AG09309 (cell line): Measurements from ENCODE around the gene TTC9B.

ENCODE experiments used
- DNase-seq: peaks from one replicate; pipeline ENCODE4 v3.0.0-alpha.2; 2010; ENCODE audit warnings: low read depth
- H3K4me3 ChIP-seq: 2 replicates; pipeline ENCODE4 v1.5.1; 2011; ENCODE audit warnings: mild to moderate bottlenecking, low read depth, low read length, moderate library complexity; ENCODE audit not compliant: control insufficient read depth
- TF ChIP-seq, protein P1 (sequence below): IDR thresholded peaks from 2 replicates; pipeline ENCODE4 v1.5.1; 2011; ENCODE audit warnings: mild to moderate bottlenecking, low read depth, low read length, inconsistent platforms; ENCODE audit not compliant: insufficient read depth, control insufficient read depth; ENCODE audit errors: missing control alignments

The TTC9B gene

DNA sequence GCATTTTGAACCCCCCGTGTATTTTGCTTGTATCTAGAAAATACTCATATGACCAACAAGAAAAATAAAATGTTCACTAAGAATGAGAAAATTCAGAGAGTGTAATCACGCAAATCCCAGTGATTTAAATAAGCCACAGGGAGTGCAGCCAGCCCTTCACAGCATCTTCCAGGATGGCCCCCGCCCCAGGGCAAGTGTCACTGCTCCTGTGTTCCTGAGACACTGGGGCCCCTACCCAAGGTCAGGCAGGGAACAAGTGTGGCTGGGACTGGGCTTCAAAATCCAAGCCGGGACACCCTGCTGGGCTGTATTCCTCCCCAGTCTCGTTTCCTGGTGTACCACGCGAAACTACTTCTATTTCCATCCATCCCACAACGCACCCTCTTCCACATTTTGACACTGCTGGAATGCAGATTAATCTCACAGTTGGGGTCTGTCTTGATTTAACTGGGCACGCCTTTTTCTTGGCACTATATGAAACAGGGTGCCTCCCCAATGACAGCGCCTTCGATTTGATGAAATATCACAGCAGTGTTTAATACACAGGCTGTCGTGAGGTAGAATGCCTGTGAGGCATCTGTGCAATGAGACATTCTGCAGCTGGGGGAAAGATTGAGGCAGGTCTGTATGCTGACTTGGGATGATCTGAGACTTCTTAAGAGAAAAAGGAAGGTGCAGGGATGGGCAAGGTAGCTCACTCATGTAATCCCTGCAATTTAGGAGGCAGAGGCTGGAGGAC lies 26.6 kb upstream of the TTC9B start:
- TF ChIP-seq, protein P1, sequence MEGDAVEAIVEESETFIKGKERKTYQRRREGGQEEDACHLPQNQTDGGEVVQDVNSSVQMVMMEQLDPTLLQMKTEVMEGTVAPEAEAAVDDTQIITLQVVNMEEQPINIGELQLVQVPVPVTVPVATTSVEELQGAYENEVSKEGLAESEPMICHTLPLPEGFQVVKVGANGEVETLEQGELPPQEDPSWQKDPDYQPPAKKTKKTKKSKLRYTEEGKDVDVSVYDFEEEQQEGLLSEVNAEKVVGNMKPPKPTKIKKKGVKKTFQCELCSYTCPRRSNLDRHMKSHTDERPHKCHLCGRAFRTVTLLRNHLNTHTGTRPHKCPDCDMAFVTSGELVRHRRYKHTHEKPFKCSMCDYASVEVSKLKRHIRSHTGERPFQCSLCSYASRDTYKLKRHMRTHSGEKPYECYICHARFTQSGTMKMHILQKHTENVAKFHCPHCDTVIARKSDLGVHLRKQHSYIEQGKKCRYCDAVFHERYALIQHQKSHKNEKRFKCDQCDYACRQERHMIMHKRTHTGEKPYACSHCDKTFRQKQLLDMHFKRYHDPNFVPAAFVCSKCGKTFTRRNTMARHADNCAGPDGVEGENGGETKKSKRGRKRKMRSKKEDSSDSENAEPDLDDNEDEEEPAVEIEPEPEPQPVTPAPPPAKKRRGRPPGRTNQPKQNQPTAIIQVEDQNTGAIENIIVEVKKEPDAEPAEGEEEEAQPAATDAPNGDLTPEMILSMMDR = no peak
- no peak overlapping the region for H3K4me3 ChIP-seq
- DNase-seq = no peak

DNA sequence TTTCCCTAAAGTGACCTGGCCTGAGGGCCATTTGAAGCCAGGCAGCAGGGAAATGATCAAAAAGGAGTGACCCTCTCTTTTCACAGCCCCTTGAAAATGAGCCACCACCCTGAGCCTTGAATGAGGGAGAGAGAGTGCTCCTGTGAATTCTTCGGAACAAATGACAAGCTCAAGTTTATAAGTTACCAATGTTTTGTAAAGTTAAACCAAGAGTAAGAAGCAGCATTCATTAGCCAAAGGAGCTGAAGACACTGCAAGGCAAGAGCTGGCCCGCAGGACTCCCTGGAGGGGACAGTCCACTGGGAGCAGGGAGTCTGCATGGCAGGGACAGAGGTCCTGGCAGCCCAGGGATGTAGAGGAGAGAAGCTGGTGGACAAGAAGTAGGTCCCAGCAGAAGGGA lies 25.0 kb upstream of the TTC9B start:
- no peak overlapping the region for H3K4me3 ChIP-seq
- DNase-seq = no peak
- TF ChIP-seq, protein P1 = no peak

DNA sequence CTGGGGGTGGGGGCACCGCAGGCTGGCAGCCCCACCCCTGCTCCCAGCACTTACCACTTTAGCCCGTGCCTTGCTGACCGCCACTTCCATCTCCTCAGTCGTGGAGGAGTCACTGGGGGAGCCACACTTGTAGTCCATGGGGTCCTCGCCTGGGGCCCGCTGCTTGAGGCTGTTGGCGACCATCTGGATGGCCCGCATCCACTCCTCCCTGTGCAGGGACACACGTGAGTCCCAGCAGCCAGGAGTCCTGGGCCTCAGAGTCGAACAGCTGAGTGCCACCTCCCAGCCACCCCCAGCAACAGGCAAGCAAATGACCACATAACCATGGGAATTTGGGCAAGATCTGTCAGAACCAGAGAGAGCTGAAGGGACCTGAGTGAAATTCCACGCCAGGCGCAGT lies 24.3 kb upstream of the TTC9B start:
- TF ChIP-seq, protein P1 = no peak
- no peak overlapping the region for H3K4me3 ChIP-seq
- DNase-seq = no peak

DNA sequence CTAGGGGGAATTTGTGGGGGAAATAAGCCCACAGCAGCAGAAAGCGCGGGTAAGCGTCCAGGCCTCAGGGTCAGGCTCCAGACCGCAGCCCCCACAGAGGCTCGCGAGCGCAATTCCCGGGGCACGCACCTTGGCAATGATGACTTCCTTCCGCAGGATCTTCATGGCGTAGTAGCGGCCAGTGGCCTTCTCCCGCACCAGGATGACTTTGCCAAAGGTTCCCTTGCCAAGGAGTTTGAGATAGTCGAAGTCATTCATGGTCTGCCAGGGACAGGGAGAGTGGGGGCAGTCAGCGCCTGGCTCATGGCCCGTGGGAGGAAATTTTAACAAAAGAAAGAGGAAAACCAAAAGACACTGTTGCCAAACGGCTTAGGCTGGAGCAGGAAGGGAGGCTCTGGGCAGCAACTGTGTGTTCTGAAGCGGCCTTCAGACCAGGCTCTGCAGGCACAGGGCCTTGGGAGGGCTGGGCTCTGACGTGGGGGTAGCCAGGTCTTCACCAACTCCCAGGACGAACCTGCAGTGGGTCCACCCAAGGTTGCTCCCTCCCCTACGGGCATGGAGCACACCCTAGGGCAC lies 23.7 kb upstream of the TTC9B start:
- no peak overlapping the region for H3K4me3 ChIP-seq
- no peak for DNase-seq
- TF ChIP-seq, protein P1 = no peak

DNA sequence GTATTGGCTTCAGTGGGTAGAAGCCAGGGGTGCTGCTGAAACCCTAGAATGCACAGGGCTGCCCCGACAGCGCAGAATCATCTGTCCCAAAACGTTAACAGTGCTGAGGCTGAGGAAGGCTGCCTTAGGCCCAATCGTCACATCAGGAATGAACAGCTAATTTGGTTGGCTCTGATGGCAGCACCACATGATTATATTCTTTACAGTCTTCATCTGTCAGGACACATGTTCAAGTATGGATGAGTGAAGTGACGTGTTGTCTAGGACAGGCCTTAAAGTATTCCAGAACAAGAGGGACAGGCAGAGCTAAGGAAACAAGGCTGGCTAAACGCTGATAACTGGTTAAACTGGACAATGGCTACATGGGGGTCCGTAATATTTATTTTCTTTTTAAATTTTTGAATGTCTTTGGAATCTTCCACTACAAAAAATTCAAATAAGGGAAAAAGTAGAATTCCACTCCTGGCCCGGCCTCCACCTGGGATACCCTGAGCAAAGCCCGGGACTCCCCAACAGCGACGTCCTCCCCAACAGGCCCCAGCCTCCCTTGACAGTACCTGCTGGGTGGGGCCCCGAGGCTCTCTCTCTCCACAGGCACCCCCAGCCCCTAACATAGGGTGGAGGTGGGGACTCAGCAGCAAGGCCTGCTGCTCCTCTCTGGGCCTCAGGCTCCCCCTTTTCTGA lies 23.1 kb upstream of the TTC9B start:
- no peak overlapping the region for H3K4me3 ChIP-seq
- no peak for DNase-seq
- TF ChIP-seq, protein P1 = no peak

DNA sequence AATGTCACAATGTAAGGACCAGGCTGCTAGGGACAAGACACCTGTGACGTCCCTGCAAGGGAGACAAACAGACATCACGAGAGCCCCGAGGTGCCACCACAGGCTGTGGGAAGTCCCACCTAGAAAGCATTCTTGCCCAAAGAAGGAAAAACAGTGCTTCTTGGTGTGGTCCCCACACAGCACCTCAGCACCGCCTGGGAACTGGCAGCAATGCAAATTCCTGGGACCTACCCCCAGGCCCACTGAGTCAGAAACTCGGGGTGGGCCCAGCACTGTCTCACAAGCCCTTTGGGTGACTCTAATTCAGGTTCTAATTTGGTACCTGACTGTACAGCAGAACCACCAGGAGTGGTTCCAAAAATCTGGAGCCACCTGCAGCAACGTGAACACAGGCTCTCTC lies 22.1 kb upstream of the TTC9B start:
- H3K4me3 ChIP-seq = no peak overlapping the region
- no peak for DNase-seq
- TF ChIP-seq, protein P1 = no peak
